GM18873 (cell line): Measurements from ENCODE around the gene ZNF438.
"Not testable (repeated sequence)": the region's sequence is repeated elsewhere in the genome, so short reads cannot be mapped to it uniquely, and the experiment has no call there.

Source experiments
- ATAC-seq: cut with Tn5 transposase; IDR thresholded peaks from one replicate; pipeline ENCODE4 v1.9.1; 2021; ENCODE audit warnings: mild to moderate bottlenecking, moderate library complexity, moderate number of reproducible peaks; ENCODE audit not compliant: unreplicated experiment, low FRiP score

The ZNF438 gene

DNA sequence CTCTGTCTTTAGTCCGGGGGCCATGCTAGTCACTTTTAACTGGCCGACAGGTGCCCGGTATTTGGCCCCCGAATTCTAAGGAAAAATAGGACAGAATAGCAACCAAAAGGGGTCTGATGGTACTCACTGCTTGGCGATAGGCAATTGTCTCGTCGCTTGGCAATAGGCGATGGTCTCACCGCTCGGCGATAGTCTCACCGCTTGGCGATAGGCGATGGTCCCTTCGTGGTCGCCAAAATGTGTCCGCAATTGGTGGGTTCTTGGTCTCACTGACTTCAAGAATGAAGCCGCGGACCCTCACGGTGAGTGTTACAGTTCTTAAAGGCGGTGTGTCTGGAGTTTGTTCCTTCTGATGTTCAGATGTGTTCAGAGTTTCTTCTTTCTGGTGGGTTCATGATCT lies 130.2 kb downstream of the ZNF438 start:
- ATAC-seq: not testable (repeated sequence)

DNA sequence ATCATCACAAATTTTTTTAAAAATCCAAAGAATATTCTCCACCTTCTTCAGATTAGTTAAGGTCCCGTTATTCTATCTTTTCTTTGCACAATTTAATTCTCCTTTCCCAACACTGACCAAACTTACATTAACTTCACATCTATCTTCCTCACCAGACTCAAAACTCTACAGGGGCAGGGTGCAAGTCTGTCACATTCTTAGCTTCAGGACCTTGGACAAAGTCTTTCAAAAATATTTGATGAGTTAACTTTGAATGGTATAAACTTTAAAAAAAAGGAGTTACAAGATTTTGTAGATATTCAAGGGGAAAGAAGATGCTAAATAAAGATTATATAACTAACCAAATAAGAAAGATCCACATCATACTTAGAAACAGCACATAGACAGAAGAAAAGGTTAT lies 132.7 kb downstream of the ZNF438 start:
- ATAC-seq: no peak

DNA sequence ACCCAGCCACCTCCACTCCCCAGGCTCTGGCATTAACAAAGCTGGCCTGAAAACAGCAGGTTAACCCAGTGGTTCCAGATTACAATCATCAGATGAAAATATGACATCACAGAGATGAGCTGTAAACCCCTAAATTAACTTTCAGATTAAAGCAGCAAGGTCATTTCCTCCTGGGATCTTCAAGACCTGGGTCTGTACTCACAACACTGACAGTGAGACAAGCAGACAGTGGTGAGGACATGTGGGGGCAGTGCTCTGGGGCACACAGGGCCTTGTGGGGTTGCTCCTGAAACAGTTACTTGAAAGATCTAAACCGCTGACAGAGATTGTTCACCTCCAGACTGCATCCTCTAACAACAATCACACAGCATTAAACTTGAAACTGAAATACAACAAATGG lies 134.1 kb downstream of the ZNF438 start:
- no peak for ATAC-seq

DNA sequence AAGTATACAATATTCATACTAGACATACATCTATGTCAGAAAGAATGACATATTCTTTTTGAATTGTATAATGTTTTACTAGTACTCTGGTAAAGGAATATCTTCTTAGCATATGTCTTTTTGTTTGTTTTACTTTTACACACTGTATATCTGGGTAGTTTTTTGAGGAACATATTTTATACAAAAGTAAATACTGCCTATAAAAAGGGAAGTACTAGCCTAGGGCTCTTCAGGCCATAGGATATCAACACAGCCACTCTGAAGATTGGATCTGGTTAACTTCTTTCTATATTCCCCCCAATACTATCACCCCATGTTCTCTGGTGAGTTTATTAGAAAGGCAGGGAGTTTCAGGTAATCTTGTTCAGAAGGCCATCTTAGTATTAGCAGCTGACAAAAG lies 134.6 kb downstream of the ZNF438 start:
- no peak for ATAC-seq

DNA sequence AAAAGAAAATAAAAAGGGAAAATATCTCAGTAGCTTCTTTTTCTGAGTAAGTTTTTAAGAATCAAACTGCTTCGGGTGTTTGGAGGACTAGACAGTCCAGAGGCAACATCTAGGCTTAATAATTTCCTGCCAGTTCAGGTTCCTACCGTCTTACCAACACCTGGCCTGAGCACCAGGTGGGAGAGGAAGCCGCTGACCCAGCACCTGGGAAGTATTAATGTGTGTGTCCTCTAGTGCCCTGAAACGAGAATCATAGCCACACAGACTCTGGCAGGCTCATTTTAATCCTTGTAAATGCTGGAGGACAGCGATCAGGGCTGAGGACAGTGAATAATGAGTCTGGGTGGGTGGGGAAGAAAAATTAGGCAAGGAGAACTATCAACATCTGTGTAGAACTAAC lies 137.4 kb downstream of the ZNF438 start:
- ATAC-seq: no peak

DNA sequence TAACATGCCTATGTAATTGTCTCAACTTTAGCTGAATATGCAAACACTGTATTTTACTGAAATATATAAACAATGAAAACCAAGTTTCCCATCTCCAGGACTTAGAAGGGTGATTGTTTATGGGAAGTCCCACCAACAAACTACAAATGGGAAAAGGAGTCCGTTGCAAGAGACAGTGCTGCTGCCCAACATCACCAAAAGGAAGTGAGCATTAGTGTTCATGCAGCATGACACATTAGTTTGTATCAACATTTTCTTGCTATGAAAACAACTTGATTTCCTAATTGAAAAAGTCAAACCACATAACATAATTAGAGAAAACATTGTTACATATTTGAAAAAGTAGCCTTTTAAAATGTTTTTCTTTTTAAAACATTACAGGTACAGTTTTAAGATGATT lies 138.5 kb downstream of the ZNF438 start:
- ATAC-seq: no peak

DNA sequence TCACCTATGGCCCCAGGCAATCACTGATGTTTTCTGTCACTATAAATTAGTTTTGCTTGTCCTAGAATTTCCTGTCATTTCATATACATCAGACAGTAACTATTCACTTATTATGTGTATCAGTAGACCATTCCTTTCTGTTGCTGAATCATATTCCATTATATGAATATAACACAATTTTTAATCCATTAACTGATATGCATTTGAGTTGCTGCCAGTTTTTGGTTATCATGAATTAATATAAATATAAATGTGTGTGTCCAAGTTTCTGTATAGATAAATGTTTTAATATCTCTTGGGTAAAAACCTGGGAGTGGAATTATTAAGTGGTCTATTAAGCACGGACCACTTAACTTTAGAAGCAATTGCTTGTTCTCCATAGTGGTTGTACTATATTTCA lies 143.8 kb downstream of the ZNF438 start:
- no peak for ATAC-seq

DNA sequence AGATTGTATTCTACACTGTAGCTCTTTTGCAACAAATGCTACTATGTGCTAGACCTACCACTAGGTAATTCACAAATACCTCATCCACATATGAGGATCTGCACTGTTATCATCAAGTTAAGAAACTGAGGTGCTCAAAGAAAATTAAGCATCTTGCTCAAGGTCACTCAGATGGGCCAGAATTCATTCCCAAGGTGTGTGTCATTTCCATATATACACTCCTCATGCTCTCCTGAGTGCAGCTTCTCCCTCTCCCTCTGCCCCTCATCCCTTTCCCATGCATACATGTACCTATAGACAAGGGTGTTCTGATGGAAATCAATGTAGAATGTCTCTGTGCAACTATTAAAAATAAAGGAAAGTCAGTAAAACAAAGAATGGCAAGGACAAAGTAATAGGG lies 146.2 kb downstream of the ZNF438 start:
- no peak for ATAC-seq

DNA sequence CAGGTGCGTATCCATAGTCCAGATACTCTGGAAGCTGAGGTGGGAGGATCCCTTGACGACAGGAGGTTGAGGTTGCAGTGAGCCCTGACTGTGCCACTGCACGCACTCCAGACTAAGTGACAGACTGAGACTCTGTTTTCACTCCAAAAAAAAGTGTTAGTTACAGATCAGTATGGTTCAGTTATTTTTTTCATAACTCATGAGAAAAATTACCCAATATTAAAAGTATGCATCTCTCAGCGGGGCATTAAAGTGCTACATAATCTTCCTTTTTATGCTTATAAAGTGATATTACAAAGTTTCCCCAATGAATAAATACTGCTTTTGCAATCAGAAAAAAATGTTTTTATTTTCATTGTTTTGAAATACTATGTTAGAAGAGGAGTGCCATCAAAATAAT lies 147.9 kb downstream of the ZNF438 start:
- no peak for ATAC-seq

DNA sequence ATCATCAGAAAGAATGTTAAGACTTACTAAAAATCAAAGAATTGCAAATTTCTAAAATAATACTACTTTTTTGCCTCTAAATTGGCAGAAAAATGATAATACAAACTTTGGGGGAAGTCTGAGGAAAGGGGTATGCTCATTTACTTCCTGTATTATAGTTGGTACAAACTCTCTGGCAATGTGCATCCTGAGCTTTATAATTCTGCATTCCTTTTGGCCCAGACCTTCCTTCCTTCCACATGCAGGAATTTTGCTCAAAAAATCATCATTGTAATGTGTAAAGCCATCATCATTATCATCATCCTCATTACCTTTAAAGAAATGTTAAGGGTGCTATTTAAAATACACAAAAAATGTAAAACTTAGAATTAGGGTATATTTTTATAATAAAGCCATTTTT lies 148.5 kb downstream of the ZNF438 start:
- ATAC-seq: no peak

DNA sequence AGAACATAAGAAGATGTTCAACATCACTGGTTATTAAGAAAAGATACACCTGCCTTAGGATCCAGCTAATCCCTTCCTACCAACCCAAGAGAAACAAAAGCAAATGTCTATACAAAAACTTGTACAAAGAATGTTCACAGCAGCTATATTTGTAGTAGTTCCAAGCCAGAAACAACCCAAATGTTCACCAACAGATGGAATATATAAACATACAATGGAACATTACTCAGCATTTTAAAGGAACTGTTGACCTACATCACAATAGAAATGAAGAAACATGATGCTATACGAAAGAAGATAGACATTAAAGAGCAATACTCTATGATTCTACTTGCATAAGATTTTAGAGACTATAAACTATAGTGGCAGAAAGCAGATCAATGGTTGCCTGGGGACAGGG lies 149.4 kb downstream of the ZNF438 start:
- ATAC-seq: no peak

DNA sequence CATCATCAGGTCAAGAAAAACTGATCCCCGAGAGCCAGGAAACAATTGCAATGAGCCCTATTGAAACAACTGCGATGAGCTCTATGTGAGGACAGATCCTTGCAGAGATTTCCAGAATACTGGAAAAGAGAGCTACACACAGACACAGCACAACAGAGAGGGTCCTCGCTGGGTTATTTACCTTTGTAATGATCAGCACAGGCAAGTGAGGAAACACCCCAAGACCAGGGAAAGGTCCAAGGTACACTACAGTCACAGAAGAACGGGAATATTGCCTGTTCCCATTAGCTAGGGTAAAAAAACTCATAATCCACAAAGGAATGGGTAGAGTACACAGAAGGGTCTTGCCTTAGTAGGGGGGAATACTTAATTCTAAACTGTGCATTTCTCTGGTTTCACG lies 152.7 kb downstream of the ZNF438 start:
- no peak for ATAC-seq

DNA sequence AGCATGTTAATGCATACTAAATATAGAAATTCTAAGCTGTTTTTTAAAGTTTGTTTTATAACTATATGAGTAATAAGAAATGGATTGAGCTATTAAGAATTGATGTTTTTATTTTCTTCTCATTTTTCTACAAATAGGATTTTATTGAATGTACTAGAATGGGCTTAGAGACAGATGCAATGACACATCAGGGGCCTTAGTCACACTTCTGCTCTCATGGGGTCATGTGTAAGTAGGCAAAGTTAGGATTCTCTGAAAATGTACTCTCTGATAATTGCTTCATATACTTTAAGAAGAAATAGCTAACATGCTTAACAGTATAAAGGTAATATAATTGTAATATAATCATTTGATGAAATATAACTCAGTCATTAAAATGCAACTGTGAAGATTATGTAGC lies 154.6 kb downstream of the ZNF438 start:
- no peak for ATAC-seq

DNA sequence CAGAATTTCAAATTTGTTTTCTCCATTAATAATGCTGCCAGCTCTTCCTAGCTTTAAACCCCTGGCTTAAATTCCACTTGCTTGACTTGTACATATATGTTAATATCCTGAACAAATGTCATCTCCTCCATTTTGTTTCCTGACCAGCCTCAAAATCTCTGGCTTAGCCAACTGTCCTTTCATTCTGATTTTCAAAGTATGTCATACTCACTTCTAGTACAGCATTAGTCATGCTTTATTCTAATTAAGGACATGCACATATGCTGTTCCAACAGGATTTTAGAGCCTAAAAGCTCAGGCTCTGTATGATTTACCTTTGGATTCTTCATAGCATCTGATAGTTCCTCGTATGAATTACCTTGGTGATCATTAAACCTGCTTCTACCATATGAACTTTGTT lies 158.3 kb downstream of the ZNF438 start:
- ATAC-seq: no peak

DNA sequence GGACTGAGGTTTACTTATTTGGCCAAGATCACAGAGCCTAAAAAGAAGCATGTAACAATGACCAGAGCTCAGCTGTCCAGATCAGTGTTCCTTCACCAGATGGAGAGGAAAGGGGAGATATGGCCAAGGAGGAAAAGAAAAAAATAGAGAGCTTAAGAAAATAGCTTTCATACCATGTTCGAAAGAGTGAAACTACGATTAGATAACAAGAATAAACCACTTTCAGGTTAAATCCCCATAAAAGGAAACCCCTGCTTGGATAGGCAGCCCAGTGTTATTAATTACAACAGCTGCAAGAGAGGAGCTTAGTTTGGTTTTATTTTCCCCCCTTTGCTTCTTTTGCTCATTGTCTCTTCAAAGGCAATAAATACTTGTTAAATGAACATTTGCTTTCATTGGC lies 160.8 kb downstream of the ZNF438 start:
- no peak for ATAC-seq

DNA sequence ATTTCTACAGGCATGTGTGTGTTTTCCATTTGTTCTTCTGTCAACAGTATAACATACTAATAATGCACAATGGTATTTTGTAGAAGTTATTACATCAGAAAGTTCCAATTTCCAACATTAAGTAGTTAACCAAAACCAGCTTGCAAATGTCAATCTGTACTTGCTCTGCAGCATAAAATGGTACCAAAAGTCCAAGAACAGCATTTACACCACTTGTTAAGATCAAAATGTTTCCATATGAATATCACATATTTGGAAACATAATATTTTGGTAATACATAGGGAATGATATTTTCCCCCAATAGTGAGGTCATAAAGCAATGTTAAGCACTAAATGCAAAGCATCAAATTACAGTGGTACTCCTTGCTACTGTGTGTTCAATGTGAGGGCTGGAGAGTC lies 162.1 kb downstream of the ZNF438 start:
- ATAC-seq: no peak

DNA sequence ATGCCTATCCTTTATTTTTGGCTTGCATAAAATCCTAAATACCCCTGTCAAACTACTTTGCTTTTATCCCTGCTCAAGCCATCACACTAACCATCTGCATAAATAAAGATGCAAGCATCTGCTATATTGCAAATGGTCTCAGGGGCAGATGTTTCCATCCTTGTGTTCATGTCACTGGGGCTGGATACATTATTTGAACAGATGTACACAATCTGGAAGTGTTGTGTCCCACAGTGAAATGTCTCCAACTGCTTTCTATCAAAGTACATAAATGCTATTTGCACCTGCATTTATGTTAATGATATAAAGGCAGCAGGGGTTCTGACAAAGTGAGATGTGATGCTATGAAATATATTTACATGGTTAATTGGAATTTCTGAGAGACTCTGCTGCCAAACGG lies 163.1 kb downstream of the ZNF438 start:
- no peak for ATAC-seq

DNA sequence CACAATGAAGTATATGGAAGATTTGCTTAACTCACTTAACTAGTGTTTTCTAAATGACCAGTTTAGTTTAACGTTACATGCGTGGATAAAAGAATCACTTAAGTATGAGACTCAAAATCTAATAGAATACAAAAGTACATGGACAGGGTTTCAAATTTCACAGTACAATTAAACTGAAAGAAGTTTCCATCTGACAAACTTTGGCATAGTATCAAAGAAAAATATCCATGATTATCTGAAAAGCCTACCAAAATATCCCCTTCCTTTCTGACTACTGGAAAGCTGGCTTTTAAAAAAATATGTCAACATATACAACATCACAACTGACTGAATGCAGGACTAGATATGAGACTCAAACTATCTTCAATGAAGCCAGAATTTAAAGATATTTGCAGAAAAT lies 164.8 kb downstream of the ZNF438 start:
- no peak for ATAC-seq

DNA sequence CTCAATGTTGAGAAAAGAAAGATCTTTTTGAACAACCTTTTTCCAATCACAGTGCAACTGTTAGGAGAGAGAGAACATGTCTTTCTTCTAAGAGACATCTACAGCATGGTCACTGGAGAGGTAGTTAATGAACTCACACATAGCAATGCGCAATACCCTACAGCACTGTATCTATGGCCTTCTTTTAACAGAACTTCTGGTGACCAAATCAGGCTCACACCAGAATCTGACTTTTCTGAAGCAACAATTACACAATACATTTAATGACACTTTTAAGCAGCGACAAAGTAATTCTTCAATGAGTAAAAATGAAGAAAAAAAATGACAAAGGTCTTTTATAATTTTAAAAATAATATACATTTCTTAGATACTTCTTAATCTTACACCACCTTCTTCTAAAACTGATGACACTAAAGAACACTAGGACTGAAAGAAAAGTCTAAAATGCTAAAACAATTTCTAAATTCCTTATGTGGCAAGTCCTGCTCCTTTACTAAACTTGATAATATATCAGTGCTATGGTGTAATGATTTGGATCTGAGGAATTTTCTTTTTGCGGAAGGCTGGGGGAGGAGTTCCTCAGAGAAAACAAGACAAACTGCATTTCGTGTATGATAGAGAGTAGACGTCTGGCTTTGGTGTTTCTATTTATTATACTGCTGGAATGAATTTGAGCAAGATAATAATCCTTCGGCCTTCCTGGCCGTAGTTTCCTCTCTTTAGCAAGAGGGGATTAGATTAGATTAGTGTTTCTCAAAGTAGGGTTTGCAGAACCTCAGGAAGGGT lies 166.3 kb downstream of the ZNF438 start:
- no peak for ATAC-seq

DNA sequence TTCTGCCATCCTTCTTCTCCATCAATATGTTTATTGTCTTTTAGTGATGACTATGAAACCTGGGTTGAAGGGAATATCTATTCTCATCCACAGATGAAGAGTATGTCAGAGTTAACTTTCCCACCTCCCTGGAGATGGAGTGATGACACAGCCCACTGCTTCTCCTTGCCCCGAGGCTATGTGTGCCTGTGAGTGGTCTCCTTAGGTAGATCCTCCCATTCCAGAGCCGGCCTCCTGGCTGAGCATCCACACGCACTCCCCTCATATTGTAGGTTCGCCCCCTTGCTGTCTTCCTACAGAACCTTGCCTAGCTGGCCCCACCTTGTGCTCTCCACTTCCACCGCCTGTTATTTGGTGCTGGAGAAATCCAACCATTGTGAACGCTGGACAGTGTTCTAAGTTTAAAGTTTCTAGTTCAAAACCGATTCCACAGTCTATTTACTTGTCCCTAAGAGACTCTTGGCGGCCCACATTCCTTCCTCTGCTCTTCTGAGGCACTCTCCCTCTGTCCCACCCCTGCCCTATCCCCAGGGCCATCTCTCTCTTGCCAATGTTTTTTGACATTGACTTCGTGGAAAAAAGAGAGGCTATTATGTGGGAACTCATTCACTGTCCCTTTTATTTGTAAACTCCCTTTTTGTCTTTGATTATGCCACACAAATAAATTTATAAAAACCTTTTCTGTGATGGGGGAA lies 168.0 kb downstream of the ZNF438 start:
- no peak for ATAC-seq

DNA sequence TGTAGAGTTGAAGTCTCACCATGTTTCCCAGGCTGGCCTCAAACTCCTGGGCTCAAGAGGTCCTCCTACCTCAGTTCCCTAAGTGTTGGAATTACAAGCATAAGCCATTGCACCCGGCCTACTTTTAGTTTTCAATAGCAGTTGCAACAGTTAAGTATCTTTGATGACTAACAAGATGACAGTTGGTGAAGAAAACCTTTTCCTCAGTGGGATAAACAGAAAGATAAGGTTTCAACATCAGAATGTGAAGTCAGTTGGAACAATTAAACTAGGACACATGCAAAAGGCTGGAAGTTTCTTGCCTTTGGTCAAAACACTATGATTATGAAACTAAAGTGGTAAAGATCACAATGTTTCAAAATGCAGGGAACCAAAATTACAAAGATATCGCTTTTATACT lies 169.2 kb downstream of the ZNF438 start:
- ATAC-seq: no peak

DNA sequence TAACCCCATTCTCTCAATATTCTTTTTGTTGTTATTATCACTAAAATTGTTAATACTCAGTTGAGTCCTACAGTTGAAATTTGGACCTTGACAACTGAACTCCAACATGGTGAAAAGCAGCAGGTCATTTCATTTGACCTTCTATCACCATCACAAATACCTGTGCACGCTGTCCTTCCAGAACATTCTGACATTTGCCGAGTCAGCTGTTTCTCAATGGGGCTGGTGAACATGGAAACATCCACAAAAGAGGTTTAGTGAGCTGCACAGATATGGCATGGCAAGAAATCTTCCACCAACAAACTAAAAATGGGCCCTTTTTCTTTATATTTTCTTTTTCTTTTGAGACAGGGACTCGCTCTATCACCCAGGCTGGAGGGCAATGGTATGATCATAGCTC lies 169.7 kb downstream of the ZNF438 start:
- no peak for ATAC-seq
